ENCODE results near the gene LTBR.

GRCh38 chr12:6425590-6426531 is 41.9 kb downstream of the LTBR start:
- TF ChIP-seq POLR2AphosphoS5 (IDR thresholded peaks at IDR 0.05; ENCODE audit: borderline replicate concordance, low read depth, low read length) (no peak), EZH2 (IDR thresholded peaks at IDR 0.05) (no peak), FOXP2 (optimal IDR thresholded peaks at IDR 0.05; ENCODE audit: control extremely low read depth, extremely low read length, insufficient read depth) (no peak)

All from SK-N-MC (cell line).